ENCODE data around the gene SUCLG2. TPM values are rescaled to one million over a fixed set of nuclear protein-coding genes. Genes with fewer than 3 reads are reported as not detected.
"Not testable (repeated sequence)": the region's sequence is repeated elsewhere in the genome, so short reads cannot be mapped to it uniquely, and the experiment has no call there.

The SUCLG2 gene
- total RNA-seq, 1 donor: 56.8 TPM

DNA sequence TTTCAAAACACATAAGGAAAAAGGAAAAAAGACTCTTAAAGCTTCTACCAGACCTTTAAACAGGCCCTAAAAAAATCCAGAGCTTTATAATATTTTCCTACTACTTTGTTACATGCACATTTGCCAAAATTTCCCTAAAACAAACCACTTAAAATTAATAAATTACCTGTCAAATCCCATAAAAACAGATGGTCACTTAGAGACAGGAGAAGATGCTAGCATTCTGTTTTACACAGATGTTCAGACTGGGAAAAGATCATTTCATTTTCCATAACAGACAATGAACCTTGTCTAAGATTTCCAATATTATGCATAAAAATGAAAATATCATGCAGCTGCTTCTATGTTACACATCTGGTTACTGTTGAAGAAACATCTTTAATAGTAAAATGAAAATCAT, 66.6 kb downstream of the SUCLG2 start:
- TF ChIP-seq, protein P1, sequence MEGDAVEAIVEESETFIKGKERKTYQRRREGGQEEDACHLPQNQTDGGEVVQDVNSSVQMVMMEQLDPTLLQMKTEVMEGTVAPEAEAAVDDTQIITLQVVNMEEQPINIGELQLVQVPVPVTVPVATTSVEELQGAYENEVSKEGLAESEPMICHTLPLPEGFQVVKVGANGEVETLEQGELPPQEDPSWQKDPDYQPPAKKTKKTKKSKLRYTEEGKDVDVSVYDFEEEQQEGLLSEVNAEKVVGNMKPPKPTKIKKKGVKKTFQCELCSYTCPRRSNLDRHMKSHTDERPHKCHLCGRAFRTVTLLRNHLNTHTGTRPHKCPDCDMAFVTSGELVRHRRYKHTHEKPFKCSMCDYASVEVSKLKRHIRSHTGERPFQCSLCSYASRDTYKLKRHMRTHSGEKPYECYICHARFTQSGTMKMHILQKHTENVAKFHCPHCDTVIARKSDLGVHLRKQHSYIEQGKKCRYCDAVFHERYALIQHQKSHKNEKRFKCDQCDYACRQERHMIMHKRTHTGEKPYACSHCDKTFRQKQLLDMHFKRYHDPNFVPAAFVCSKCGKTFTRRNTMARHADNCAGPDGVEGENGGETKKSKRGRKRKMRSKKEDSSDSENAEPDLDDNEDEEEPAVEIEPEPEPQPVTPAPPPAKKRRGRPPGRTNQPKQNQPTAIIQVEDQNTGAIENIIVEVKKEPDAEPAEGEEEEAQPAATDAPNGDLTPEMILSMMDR (IDR thresholded peaks at IDR 0.05; ENCODE audit: extremely low read depth, low read depth, low read length): no peak
- no peak overlapping the region for H3K4me2 ChIP-seq (ENCODE audit: insufficient read depth, low read length)
- H3K79me2 ChIP-seq (ENCODE audit: insufficient read depth, low read length): peaks cover 37% of the 10 kb centered on the region

DNA sequence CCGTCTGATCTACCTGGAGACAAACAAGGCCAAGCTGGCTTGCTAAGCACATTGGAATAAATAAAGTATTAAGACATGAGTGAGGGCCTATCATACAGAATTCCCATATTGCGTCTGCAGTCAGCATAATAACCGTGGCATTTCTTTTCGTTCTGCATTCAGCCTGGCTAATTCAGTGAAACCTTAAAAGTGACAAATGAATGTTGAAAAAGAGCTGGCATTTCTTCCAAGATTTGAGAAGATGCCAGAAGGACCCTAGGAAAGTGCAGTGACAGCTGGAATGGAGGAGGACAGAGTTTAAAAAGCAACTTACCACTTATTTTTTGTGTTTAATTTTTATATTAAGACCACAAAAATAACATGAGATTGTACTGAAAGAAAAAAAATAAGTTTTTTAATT, 67.1 kb downstream of the SUCLG2 start:
- H3K4me3 ChIP-seq (ENCODE audit: insufficient read depth, low read length): no peak overlapping the region
- peaks cover 13% of the 10 kb centered on the region for H4K20me1 ChIP-seq (ENCODE audit: insufficient read depth, low read length)
- no peak overlapping the region for H2AFZ ChIP-seq (ENCODE audit: low read length)
- no peaks in the 10 kb centered on the region for H3K27me3 ChIP-seq (ENCODE audit: insufficient read depth, low read length)
- no peak overlapping the region for H3K4me2 ChIP-seq (ENCODE audit: insufficient read depth, low read length)
- DNase-seq (ENCODE audit: insufficient read length, low spot score, missing footprints): no peak
- no peaks in the 10 kb centered on the region for H3K9me3 ChIP-seq (ENCODE audit: low read depth, low read length)
- peaks cover 36% of the 10 kb centered on the region for H3K79me2 ChIP-seq (ENCODE audit: insufficient read depth, low read length)
- H3K4me1 ChIP-seq (ENCODE audit: insufficient read depth, low read length): no peaks in the 10 kb centered on the region
- TF ChIP-seq, protein P1 (IDR thresholded peaks at IDR 0.05; ENCODE audit: extremely low read depth, low read depth, low read length): no peak
- H3K27ac ChIP-seq (ENCODE audit: low read depth, low read length): no peak overlapping the region
- peaks cover 3% of the 10 kb centered on the region for H3K36me3 ChIP-seq (ENCODE audit: insufficient read depth, low read length)

More for the DNA sequence above, 66.6 kb downstream of the SUCLG2 start:
- Histone ChIP-seq H3K36me3 (ENCODE audit: insufficient read depth, low read length) (peaks cover 3% of the 10 kb centered on the region), H2AFZ (ENCODE audit: low read length) (no peak overlapping the region), H3K9me3 (ENCODE audit: low read depth, low read length) (no peaks in the 10 kb centered on the region), H3K27me3 (ENCODE audit: insufficient read depth, low read length) (no peaks in the 10 kb centered on the region), H3K27ac (ENCODE audit: low read depth, low read length) (no peak overlapping the region), H4K20me1 (ENCODE audit: insufficient read depth, low read length) (peaks cover 14% of the 10 kb centered on the region), H3K4me3 (ENCODE audit: insufficient read depth, low read length) (no peak overlapping the region), H3K4me1 (ENCODE audit: insufficient read depth, low read length) (no peaks in the 10 kb centered on the region)
- no peak for DNase-seq (ENCODE audit: insufficient read length, low spot score, missing footprints)

DNA sequence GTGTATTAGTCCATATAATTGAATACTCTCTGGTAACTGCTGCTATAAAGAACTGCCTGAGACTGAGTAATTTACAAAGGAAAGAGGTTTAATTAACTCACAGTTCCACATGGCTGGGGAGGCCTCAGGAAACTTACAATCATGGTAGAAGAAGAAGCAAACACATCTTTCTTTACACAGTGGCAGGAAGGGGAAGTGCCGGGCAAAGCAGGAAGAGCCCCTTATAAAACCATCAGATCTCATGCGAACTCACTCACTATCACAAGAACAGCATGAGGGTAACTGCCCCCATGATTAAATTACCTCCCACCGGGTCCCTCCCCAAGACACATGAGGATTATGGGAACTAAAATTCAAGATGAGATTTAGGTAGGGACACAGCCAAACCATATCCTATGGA, 69.8 kb downstream of the SUCLG2 start:
- H3K9me3 ChIP-seq (ENCODE audit: low read depth, low read length); H3K36me3 ChIP-seq (ENCODE audit: insufficient read depth, low read length); H3K4me1 ChIP-seq (ENCODE audit: insufficient read depth, low read length); H3K4me3 ChIP-seq (ENCODE audit: insufficient read depth, low read length); H3K4me2 ChIP-seq (ENCODE audit: insufficient read depth, low read length); H2AFZ ChIP-seq (ENCODE audit: low read length); H3K27me3 ChIP-seq (ENCODE audit: insufficient read depth, low read length); DNase-seq (ENCODE audit: insufficient read length, low spot score, missing footprints); H3K27ac ChIP-seq (ENCODE audit: low read depth, low read length): not testable (repeated sequence)
- H3K79me2 ChIP-seq (ENCODE audit: insufficient read depth, low read length): peaks cover 29% of the 10 kb centered on the region
- H4K20me1 ChIP-seq (ENCODE audit: insufficient read depth, low read length): peaks cover 10% of the 10 kb centered on the region

DNA sequence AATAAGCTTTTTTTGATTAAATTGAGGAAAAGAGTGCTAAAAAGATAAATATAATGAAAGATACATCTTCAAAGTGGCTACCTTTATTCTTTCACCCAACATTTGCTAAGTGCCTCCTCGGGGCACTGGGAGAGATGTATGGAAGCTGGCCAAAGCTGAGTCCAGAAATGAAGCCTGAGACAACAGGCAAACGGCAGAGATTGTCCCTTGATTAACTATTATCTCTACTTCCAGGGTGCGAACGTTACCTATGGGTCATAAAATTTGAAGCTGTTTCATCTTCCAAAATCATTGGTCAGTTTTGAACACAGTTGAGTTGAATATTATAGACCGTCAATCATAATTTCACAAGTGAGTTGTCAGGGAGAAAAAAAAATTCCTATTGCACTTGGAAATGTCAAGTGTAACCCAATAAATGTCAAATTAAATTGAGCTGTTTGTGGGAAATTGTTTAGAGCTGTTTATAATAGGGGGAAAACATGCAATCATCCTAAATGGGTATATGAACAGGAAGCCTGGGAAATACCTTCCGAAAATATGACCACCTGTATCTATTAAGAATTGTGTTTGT, 73.9 kb downstream of the SUCLG2 start:
- Histone ChIP-seq H3K4me2 (ENCODE audit: insufficient read depth, low read length) (no peak overlapping the region), H3K4me3 (ENCODE audit: insufficient read depth, low read length) (no peak overlapping the region), H3K4me1 (ENCODE audit: insufficient read depth, low read length) (no peaks in the 10 kb centered on the region), H3K27me3 (ENCODE audit: insufficient read depth, low read length) (no peaks in the 10 kb centered on the region), H3K27ac (ENCODE audit: low read depth, low read length) (no peak overlapping the region), H3K36me3 (ENCODE audit: insufficient read depth, low read length) (peaks cover 3% of the 10 kb centered on the region), H3K79me2 (ENCODE audit: insufficient read depth, low read length) (peaks cover 18% of the 10 kb centered on the region), H2AFZ (ENCODE audit: low read length) (no peak overlapping the region), H4K20me1 (ENCODE audit: insufficient read depth, low read length) (peaks cover 4% of the 10 kb centered on the region), H3K9me3 (ENCODE audit: low read depth, low read length) (no peaks in the 10 kb centered on the region)
- DNase-seq (ENCODE audit: insufficient read length, low spot score, missing footprints): no peak
- TF ChIP-seq, protein P1 (IDR thresholded peaks at IDR 0.05; ENCODE audit: extremely low read depth, low read depth, low read length): no peak
